Measurements from ENCODE around the gene CBLL2.
"Not testable (repeated sequence)": the region's sequence is repeated elsewhere in the genome, so short reads cannot be mapped to it uniquely, and the experiment has no call there.

The CBLL2 gene

GRCh38 chrX:22272613-22273012 is at the start of gene CBLL2:
TSS of gene CBLL2 (plus strand) at chrX:22272913. CDS start at chrX:22272992, 79 bp downstream.
- H3K27ac ChIP-seq, result no peak within 1 kb of the TSS
- DNase-seq (ENCODE audit: low read depth, low spot score), result no peak

GRCh38 chrX:22234380-22234779 is 38.3 kb upstream of the CBLL2 start:
- no peak overlapping the region for H3K27ac ChIP-seq
- no peak for DNase-seq (ENCODE audit: low read depth, low spot score)

- no peak for DNase-seq (ENCODE audit: low read depth, low spot score)
- no peak overlapping the region for H3K27ac ChIP-seq
These were observed 35.2 kb upstream of the CBLL2 start for GRCh38 chrX:22237479-22237878.

- DNase-seq (ENCODE audit: low read depth, low spot score), result peak; percentile 48
- H3K27ac ChIP-seq, result peak overlapping the region; percentile 53
These were observed 26.1 kb upstream of the CBLL2 start for GRCh38 chrX:22246620-22247019.

GRCh38 chrX:22247169-22247568 is 25.5 kb upstream of the CBLL2 start:
- DNase-seq (ENCODE audit: low read depth, low spot score), result no peak

GRCh38 chrX:22248401-22248800 is 24.3 kb upstream of the CBLL2 start:
- no peak overlapping the region for H3K27ac ChIP-seq
- no peak for DNase-seq (ENCODE audit: low read depth, low spot score)

More at GRCh38 chrX:22247169-22247568, 25.5 kb upstream of the CBLL2 start:
- peak overlapping the region; percentile 53 for H3K27ac ChIP-seq

GRCh38 chrX:22249371-22249770 is 23.3 kb upstream of the CBLL2 start:
- no peak overlapping the region for H3K27ac ChIP-seq
- no peak for DNase-seq (ENCODE audit: low read depth, low spot score)

GRCh38 chrX:22268706-22269105 is 4.0 kb upstream of the CBLL2 start:
- no peak overlapping the region for H3K27ac ChIP-seq
- DNase-seq (ENCODE audit: low read depth, low spot score), result no peak

- no peak overlapping the region for H3K27ac ChIP-seq
- DNase-seq (ENCODE audit: low read depth, low spot score), result no peak
These were observed 1.1 kb downstream of the CBLL2 start for GRCh38 chrX:22273714-22274317.

GRCh38 chrX:22276781-22277180 is 4.1 kb downstream of the CBLL2 start:
- H3K27ac ChIP-seq, result no peak overlapping the region
- no peak for DNase-seq (ENCODE audit: low read depth, low spot score)

GRCh38 chrX:22278375-22278774 is 5.7 kb downstream of the CBLL2 start:
- no peak overlapping the region for H3K27ac ChIP-seq
- DNase-seq (ENCODE audit: low read depth, low spot score), result no peak

GRCh38 chrX:22289209-22289608 is 16.5 kb downstream of the CBLL2 start:
- H3K27ac ChIP-seq; DNase-seq (ENCODE audit: low read depth, low spot score): not testable (repeated sequence)

- no peak for DNase-seq (ENCODE audit: low read depth, low spot score)
- no peak overlapping the region for H3K27ac ChIP-seq
These were observed 24.2 kb downstream of the CBLL2 start for GRCh38 chrX:22296871-22297270.

GRCh38 chrX:22300130-22300529 is 27.4 kb downstream of the CBLL2 start:
- H3K27ac ChIP-seq, result no peak overlapping the region
- peak; percentile 6 for DNase-seq (ENCODE audit: low read depth, low spot score)

- no peak overlapping the region for H3K27ac ChIP-seq
- DNase-seq (ENCODE audit: low read depth, low spot score), result no peak
These were observed 38.1 kb downstream of the CBLL2 start for GRCh38 chrX:22310779-22311178.

- DNase-seq (ENCODE audit: low read depth, low spot score), result no peak
- H3K27ac ChIP-seq, result no peak overlapping the region
These were observed 41.1 kb downstream of the CBLL2 start for GRCh38 chrX:22313766-22314165.

- DNase-seq (ENCODE audit: low read depth, low spot score), result no peak
- no peak overlapping the region for H3K27ac ChIP-seq
These were observed 41.5 kb downstream of the CBLL2 start for GRCh38 chrX:22314211-22314610.

- no peak for DNase-seq (ENCODE audit: low read depth, low spot score)
- no peak overlapping the region for H3K27ac ChIP-seq
These were observed 42.0 kb downstream of the CBLL2 start for GRCh38 chrX:22314692-22315091.

GRCh38 chrX:22315151-22315550 is 42.4 kb downstream of the CBLL2 start:
- DNase-seq (ENCODE audit: low read depth, low spot score), result no peak

GRCh38 chrX:22320236-22320873 is 47.6 kb downstream of the CBLL2 start:
- no peak overlapping the region for H3K27ac ChIP-seq
- no peak for DNase-seq (ENCODE audit: low read depth, low spot score)

More at GRCh38 chrX:22315151-22315550, 42.4 kb downstream of the CBLL2 start:
- H3K27ac ChIP-seq, result no peak overlapping the region

- H3K27ac ChIP-seq, result no peak overlapping the region
- no peak for DNase-seq (ENCODE audit: low read depth, low spot score)
These were observed 50.8 kb downstream of the CBLL2 start for GRCh38 chrX:22323541-22323940.
